ENCODE results near the gene CLEC20A. TPM values are rescaled to one million over a fixed set of nuclear protein-coding genes. Genes with fewer than 3 reads are reported as not detected.

Gene CLEC20A
- total RNA-seq, 2 donors from 2014 or later = 0.33 to 1.5 TPM

GRCh38 chr1:178461104-178461503, 35.7 kb downstream of the CLEC20A start:
- DNase-seq = no peak
- H3K4me1 Mint-ChIP-seq = peaks cover 16% of the 10 kb centered on the region
- no peaks in the 10 kb centered on the region for H3K27me3 Mint-ChIP-seq (ENCODE audit: insufficient read depth)
- no peaks in the 10 kb centered on the region for H3K9me3 ChIP-seq (ENCODE audit: control insufficient read depth, low read length)
- H3K36me3 Mint-ChIP-seq (ENCODE audit: low read depth) = peaks cover 19% of the 10 kb centered on the region
- H3K27ac ChIP-seq (ENCODE audit: low read depth, low read length) = no peak overlapping the region
- no peaks in the 10 kb centered on the region for H3K27me3 ChIP-seq (ENCODE audit: control insufficient read depth, insufficient read depth, low read length, poor library complexity, severe bottlenecking)
- H3K4me1 ChIP-seq (ENCODE audit: control insufficient read depth, insufficient read depth, low read length) = peaks cover 6% of the 10 kb centered on the region
- H3K9me3 Mint-ChIP-seq = no peaks in the 10 kb centered on the region
- 71% methylated on average over 2 of the region's 2 CpGs; no CpG with 5 or more reads in 1 of the 2 experiments for WGBS, 2 experiments (ENCODE audit: insufficient coverage in 1 of 2, insufficient read length in 1 of 2)
- H3K27ac Mint-ChIP-seq = peak overlapping the region; percentile 75
- H3K4me3 Mint-ChIP-seq = no peak overlapping the region
- no peak overlapping the region for H3K9ac ChIP-seq (ENCODE audit: extremely low read depth, low read length, poor library complexity, severe bottlenecking)
- peaks cover 18% of the 10 kb centered on the region for H3K36me3 ChIP-seq (ENCODE audit: control insufficient read depth, insufficient read depth, low read length)
- TF ChIP-seq CTCF (conservative IDR thresholded peaks at IDR 0.05) = no peak
- H3K4me3 ChIP-seq (ENCODE audit: low read length) = no peak overlapping the region

- H3K9me3 Mint-ChIP-seq = no peaks in the 10 kb centered on the region
- 93% methylated on average over 8 to 12 of the region's 12 CpGs for whole genome bisulfite sequencing, 2 experiments (ENCODE audit: insufficient coverage in 1 of 2, insufficient read length in 1 of 2)
Observed at GRCh38 chr1:178458203-178458602, 38.6 kb downstream of the CLEC20A start.

GRCh38 chr1:178457651-178458050, 39.1 kb downstream of the CLEC20A start:
- Mint-ChIP-seq H3K4me3 (no peak overlapping the region), H3K9me3 (no peaks in the 10 kb centered on the region), H3K27me3 (ENCODE audit: insufficient read depth) (no peaks in the 10 kb centered on the region), H3K4me1 (peaks cover 16% of the 10 kb centered on the region), H3K36me3 (ENCODE audit: low read depth) (peaks cover 16% of the 10 kb centered on the region), H3K27ac (no peak overlapping the region)
- Histone ChIP-seq H3K9me3 (ENCODE audit: control insufficient read depth, low read length) (no peaks in the 10 kb centered on the region), H3K27me3 (ENCODE audit: control insufficient read depth, insufficient read depth, low read length, poor library complexity, severe bottlenecking) (no peaks in the 10 kb centered on the region), H3K27ac (ENCODE audit: low read depth, low read length) (no peak overlapping the region), H3K9ac (ENCODE audit: extremely low read depth, low read length, poor library complexity, severe bottlenecking) (no peak overlapping the region), H3K36me3 (ENCODE audit: control insufficient read depth, insufficient read depth, low read length) (peaks cover 15% of the 10 kb centered on the region), H3K4me3 (ENCODE audit: low read length) (no peak overlapping the region), H3K4me1 (ENCODE audit: control insufficient read depth, insufficient read depth, low read length) (peaks cover 11% of the 10 kb centered on the region)
- WGBS, 2 experiments (ENCODE audit: insufficient coverage in 1 of 2, insufficient read length in 1 of 2) = 94 to 95% methylated on average over 5 of the region's 5 CpGs
- no peak for DNase-seq
- TF ChIP-seq CTCF (conservative IDR thresholded peaks at IDR 0.05) = no peak

More at GRCh38 chr1:178458203-178458602, 38.6 kb downstream of the CLEC20A start:
- Mint-ChIP-seq H3K4me3 (no peak overlapping the region), H3K36me3 (ENCODE audit: low read depth) (peaks cover 16% of the 10 kb centered on the region), H3K4me1 (peaks cover 16% of the 10 kb centered on the region), H3K27me3 (ENCODE audit: insufficient read depth) (no peaks in the 10 kb centered on the region), H3K27ac (no peak overlapping the region)
- peaks cover 15% of the 10 kb centered on the region for H3K36me3 ChIP-seq (ENCODE audit: control insufficient read depth, insufficient read depth, low read length)
- peaks cover 11% of the 10 kb centered on the region for H3K4me1 ChIP-seq (ENCODE audit: control insufficient read depth, insufficient read depth, low read length)
- H3K27me3 ChIP-seq (ENCODE audit: control insufficient read depth, insufficient read depth, low read length, poor library complexity, severe bottlenecking) = no peaks in the 10 kb centered on the region
- no peak overlapping the region for H3K4me3 ChIP-seq (ENCODE audit: low read length)
- H3K9me3 ChIP-seq (ENCODE audit: control insufficient read depth, low read length) = no peaks in the 10 kb centered on the region
- no peak overlapping the region for H3K27ac ChIP-seq (ENCODE audit: low read depth, low read length)
- peak; percentile 25 for TF ChIP-seq CTCF (conservative IDR thresholded peaks at IDR 0.05)
- H3K9ac ChIP-seq (ENCODE audit: extremely low read depth, low read length, poor library complexity, severe bottlenecking) = no peak overlapping the region
- peak; percentile 53 for DNase-seq

Data from endodermal cell (in vitro differentiated cells).